Measurements from ENCODE around the gene TMPRSS5.

DNA sequence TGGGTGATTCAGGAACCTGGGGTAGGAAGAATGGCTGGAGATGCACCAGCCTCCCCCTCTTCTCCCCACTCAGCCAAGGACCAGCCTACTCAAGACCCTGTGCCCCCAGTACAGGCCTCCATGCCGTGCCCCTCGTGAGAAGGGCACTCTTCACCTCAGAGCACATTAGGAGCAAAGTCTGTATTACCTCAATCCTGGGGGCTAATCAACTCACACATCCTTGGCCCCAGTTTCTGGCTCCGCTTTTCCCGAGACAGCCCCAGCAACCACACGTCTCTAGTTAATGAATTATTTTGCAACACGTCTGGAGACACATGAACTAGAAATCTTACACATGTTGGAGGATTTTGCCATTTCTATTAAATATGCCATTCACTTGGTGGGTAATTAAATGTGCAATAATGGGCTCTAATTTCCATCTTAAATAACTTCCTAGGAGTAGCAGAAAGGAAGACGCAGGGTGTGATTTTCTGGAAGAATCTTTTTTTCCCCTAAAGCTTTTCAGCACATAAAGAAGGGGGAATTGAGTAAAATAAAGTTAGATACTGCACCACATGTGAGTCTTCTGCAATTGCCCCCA lies 63.0 kb downstream of the TMPRSS5 start:
- TF ChIP-seq, protein P1, sequence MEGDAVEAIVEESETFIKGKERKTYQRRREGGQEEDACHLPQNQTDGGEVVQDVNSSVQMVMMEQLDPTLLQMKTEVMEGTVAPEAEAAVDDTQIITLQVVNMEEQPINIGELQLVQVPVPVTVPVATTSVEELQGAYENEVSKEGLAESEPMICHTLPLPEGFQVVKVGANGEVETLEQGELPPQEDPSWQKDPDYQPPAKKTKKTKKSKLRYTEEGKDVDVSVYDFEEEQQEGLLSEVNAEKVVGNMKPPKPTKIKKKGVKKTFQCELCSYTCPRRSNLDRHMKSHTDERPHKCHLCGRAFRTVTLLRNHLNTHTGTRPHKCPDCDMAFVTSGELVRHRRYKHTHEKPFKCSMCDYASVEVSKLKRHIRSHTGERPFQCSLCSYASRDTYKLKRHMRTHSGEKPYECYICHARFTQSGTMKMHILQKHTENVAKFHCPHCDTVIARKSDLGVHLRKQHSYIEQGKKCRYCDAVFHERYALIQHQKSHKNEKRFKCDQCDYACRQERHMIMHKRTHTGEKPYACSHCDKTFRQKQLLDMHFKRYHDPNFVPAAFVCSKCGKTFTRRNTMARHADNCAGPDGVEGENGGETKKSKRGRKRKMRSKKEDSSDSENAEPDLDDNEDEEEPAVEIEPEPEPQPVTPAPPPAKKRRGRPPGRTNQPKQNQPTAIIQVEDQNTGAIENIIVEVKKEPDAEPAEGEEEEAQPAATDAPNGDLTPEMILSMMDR (IDR thresholded peaks at IDR 0.05; ENCODE audit: poor library complexity, severe bottlenecking): no peak
- TF ChIP-seq EZH2 (IDR thresholded peaks at IDR 0.05; ENCODE audit: borderline replicate concordance, insufficient read depth, low read length, poor library complexity, severe bottlenecking): no peak
- no peak for TF ChIP-seq TAF1 (IDR thresholded peaks at IDR 0.05; ENCODE audit: low read depth)
- TF ChIP-seq POLR2AphosphoS5 (IDR thresholded peaks at IDR 0.05): no peak
- TF ChIP-seq EP300 (conservative IDR thresholded peaks at IDR 0.05; ENCODE audit: poor library complexity, severe bottlenecking): no peak
